ENCODE results near the gene ATE1.

ATE1 gene

DNA sequence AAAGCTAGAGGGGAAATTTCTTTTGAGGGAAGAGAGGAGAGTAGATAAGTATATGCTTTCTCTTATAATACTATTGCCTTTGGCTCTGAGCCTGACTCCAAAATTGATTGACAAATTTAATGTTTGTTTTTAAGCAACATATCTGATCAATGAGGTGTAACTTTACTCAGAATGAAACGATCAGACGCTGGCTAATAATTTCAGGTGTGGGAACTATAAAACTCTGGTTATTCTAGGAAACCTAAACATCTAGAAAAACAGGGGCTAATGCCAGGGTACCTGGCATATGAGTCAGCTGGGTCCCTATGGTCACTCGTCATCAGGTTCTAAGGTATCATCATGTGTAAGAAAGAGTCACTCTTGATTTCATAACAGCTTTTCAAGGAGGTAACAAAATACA is 139.7 kb downstream of the ATE1 start:
- TF ChIP-seq SIN3A (IDR thresholded peaks at IDR 0.05; ENCODE audit: borderline replicate concordance, insufficient read depth, low read length) = no peak
- TF ChIP-seq REST (IDR thresholded peaks at IDR 0.05; ENCODE audit: insufficient read depth in 1 of 2, low read depth in 2 of 2, low read length in 2 of 2) = no peak
- TF ChIP-seq POLR2AphosphoS5 (IDR thresholded peaks at IDR 0.05; ENCODE audit: low read depth, low read length) = no peak
- no peak for TF ChIP-seq FOXP2 (optimal IDR thresholded peaks at IDR 0.05; ENCODE audit: borderline replicate concordance, extremely low read depth, extremely low read length, insufficient read depth)
- TF ChIP-seq TAF1 (IDR thresholded peaks at IDR 0.05; ENCODE audit: borderline replicate concordance, insufficient read depth, low read length) = no peak

- no peak for TF ChIP-seq TAF1 (IDR thresholded peaks at IDR 0.05; ENCODE audit: borderline replicate concordance, insufficient read depth, low read length)
- no peak for TF ChIP-seq POLR2AphosphoS5 (IDR thresholded peaks at IDR 0.05; ENCODE audit: low read depth, low read length)
- no peak for TF ChIP-seq REST (IDR thresholded peaks at IDR 0.05; ENCODE audit: insufficient read depth in 1 of 2, low read depth in 2 of 2, low read length in 2 of 2)
- TF ChIP-seq SIN3A (IDR thresholded peaks at IDR 0.05; ENCODE audit: borderline replicate concordance, insufficient read depth, low read length) = no peak
- TF ChIP-seq FOXP2 (optimal IDR thresholded peaks at IDR 0.05; ENCODE audit: borderline replicate concordance, extremely low read depth, extremely low read length, insufficient read depth) = no peak
These were observed 140.7 kb downstream of the ATE1 start for GRCh38 chr10:121787169-121787568.

DNA sequence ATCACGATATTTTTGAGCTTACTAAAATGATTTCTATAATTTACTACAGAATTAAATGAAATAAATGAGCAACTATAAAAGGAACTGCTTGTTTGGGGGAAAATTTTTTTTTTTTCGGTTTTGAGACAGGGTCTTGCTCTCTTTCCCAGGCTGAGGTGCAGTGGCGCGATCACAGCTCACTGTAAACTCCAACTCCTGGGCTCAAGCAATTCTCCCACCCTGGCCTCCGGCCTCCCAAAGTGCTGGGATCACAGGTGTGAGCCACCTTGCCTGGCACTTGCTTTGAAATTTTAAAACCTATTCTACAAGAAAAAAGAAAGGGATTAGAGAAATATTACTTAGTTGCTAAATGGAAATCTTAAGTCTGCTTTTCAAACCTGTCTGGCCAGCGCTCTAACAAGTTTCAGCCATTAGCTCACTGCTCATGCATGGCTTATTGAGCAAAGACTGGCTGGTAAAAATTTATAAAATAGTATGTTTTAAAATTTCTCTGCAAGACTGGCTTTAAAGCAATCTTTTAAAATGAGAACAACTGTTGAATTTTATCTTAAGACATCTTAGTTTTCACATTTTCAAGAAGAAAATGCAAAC is 144.0 kb downstream of the ATE1 start:
- no peak for TF ChIP-seq POLR2AphosphoS5 (IDR thresholded peaks at IDR 0.05; ENCODE audit: low read depth, low read length)
- TF ChIP-seq TAF1 (IDR thresholded peaks at IDR 0.05; ENCODE audit: borderline replicate concordance, insufficient read depth, low read length) = no peak
- no peak for TF ChIP-seq REST (IDR thresholded peaks at IDR 0.05; ENCODE audit: insufficient read depth in 1 of 2, low read depth in 2 of 2, low read length in 2 of 2)
- no peak for TF ChIP-seq SIN3A (IDR thresholded peaks at IDR 0.05; ENCODE audit: borderline replicate concordance, insufficient read depth, low read length)
- TF ChIP-seq FOXP2 (optimal IDR thresholded peaks at IDR 0.05; ENCODE audit: borderline replicate concordance, extremely low read depth, extremely low read length, insufficient read depth) = no peak

- TF ChIP-seq SIN3A (IDR thresholded peaks at IDR 0.05; ENCODE audit: borderline replicate concordance, insufficient read depth, low read length) (no peak), REST (IDR thresholded peaks at IDR 0.05; ENCODE audit: insufficient read depth in 1 of 2, low read depth in 2 of 2, low read length in 2 of 2) (no peak), FOXP2 (optimal IDR thresholded peaks at IDR 0.05; ENCODE audit: borderline replicate concordance, extremely low read depth, extremely low read length, insufficient read depth) (no peak), POLR2AphosphoS5 (IDR thresholded peaks at IDR 0.05; ENCODE audit: low read depth, low read length) (no peak), TAF1 (IDR thresholded peaks at IDR 0.05; ENCODE audit: borderline replicate concordance, insufficient read depth, low read length) (no peak)
These were observed 146.7 kb downstream of the ATE1 start for GRCh38 chr10:121781101-121781500.
